GM23338 (cell line): ENCODE data around the gene PCYT2. TPM values are rescaled to one million over a fixed set of nuclear protein-coding genes. Genes with fewer than 3 reads are reported as not detected.

Source experiments
- ATAC-seq: fragments of 200-7000 bp; cut with Tn5 transposase; 3 replicates; pipeline ENCODE4 v1.9.1; 2020
- DNase-seq: peaks from one replicate; pipeline ENCODE4 v3.0.0-alpha.2; 2015; ENCODE audit warnings: low spot score
- H2AFZ ChIP-seq: fragments of 200-600 bp; sonication (generic); 2 replicates; pipeline ENCODE4 v1.8.0; 2016; ENCODE audit warnings: antibody characterized with exemption, mild to moderate bottlenecking, moderate library complexity
- H3F3A ChIP-seq: fragments of 200-600 bp; sonication (generic); replicated peaks from 2 replicates; pipeline ENCODE4 v1.8.0; 2017; ENCODE audit warnings: antibody characterized with exemption, mixed run types, low read depth
- H3K27ac ChIP-seq: fragments of 200-600 bp; sonication (generic); 2 replicates; pipeline ENCODE4 v1.6.1; 2016; ENCODE audit warnings: low read depth
- H3K27me3 ChIP-seq: fragments of 200-600 bp; sonication (generic); 2 replicates; pipeline ENCODE4 v1.8.0; 2016; ENCODE audit warnings: mild to moderate bottlenecking, mixed run types, moderate library complexity; ENCODE audit not compliant: insufficient read depth
- H3K36me3 ChIP-seq: fragments of 200-600 bp; sonication (generic); 2 replicates; pipeline ENCODE4 v1.8.0; 2016; ENCODE audit warnings: mild to moderate bottlenecking; ENCODE audit not compliant: insufficient read depth
- H3K4me1 ChIP-seq: fragments of 200-600 bp; sonication (generic); 2 replicates; pipeline ENCODE4 v1.8.0; 2016; ENCODE audit warnings: mild to moderate bottlenecking, moderate library complexity; ENCODE audit not compliant: insufficient read depth
- H3K4me2 ChIP-seq: fragments of 200-600 bp; sonication (generic); 2 replicates; pipeline ENCODE4 v1.7.1; 2017; ENCODE audit warnings: mixed run types
- H3K4me3 ChIP-seq: fragments of 200-600 bp; sonication (generic); 2 replicates; pipeline ENCODE4 v1.6.1; 2016; ENCODE audit warnings: mixed run types
- H3K79me2 ChIP-seq: fragments of 200-600 bp; sonication (generic); replicated peaks from 2 replicates; pipeline ENCODE4 v1.8.0; 2017; ENCODE audit warnings: mild to moderate bottlenecking; ENCODE audit not compliant: insufficient read depth
- H3K9me2 ChIP-seq: fragments of 200-600 bp; sonication (generic); 2 replicates; pipeline ENCODE4 v1.8.0; 2017; ENCODE audit not compliant: insufficient read depth
- H4K20me1 ChIP-seq: fragments of 200-600 bp; sonication (generic); replicated peaks from 2 replicates; pipeline ENCODE4 v1.8.0; 2017; ENCODE audit warnings: mild to moderate bottlenecking; ENCODE audit not compliant: insufficient read depth
- H3K27ac Mint-ChIP-seq: 2 replicates; pipeline ENCODE4 v1.8.0; 2020; ENCODE audit warnings: inconsistent platforms, mild to moderate bottlenecking, moderate library complexity, mixed read lengths
- H3K27me3 Mint-ChIP-seq: 3 replicates; pipeline ENCODE4 v1.8.0; 2022; ENCODE audit warnings: low read depth, mild to moderate bottlenecking, moderate library complexity, mixed read lengths, inconsistent platforms; ENCODE audit not compliant: insufficient read depth, poor library complexity
- H3K36me3 Mint-ChIP-seq: 3 replicates; pipeline ENCODE4 v1.8.0; 2021; ENCODE audit warnings: low read depth, mild to moderate bottlenecking, inconsistent platforms, moderate library complexity, mixed read lengths
- H3K4me1 Mint-ChIP-seq: 3 replicates; pipeline ENCODE4 v1.8.0; 2020; ENCODE audit warnings: mild to moderate bottlenecking, inconsistent platforms, mixed read lengths
- H3K4me3 Mint-ChIP-seq: 3 replicates; pipeline ENCODE4 v1.8.0; 2021; ENCODE audit warnings: moderate library complexity, mild to moderate bottlenecking, inconsistent platforms, mixed read lengths
- H3K9me3 Mint-ChIP-seq: 3 replicates; pipeline ENCODE4 v1.8.0; 2020; ENCODE audit warnings: moderate library complexity, mild to moderate bottlenecking, inconsistent platforms, mixed read lengths
- CREB1 ChIP-seq: fragments of 250-450 bp; sonication (Bioruptor Pico); IDR thresholded peaks from 2 replicates; pipeline ENCODE4 v1.5.0; 2020; ENCODE audit warnings: low read depth, mild to moderate bottlenecking, moderate library complexity
- EZH2 ChIP-seq: fragments of 200-600 bp; sonication (generic); IDR thresholded peaks from one replicate; pipeline ENCODE4 v1.8.0; 2017; ENCODE audit warnings: antibody characterized with exemption, mild to moderate bottlenecking, low read depth; ENCODE audit not compliant: unreplicated experiment
- EZH2phosphoT487 ChIP-seq: fragments of 200-600 bp; sonication (generic); IDR thresholded peaks from one replicate; pipeline ENCODE4 v1.8.1; 2018; ENCODE audit warnings: antibody characterized with exemption; ENCODE audit not compliant: unreplicated experiment
- JUNB ChIP-seq: IDR thresholded peaks from one replicate; pipeline ENCODE4 v1.6.1; 2016; ENCODE audit warnings: antibody characterized with exemption; ENCODE audit not compliant: unreplicated experiment
- STAT1 ChIP-seq: IDR thresholded peaks from one replicate; pipeline ENCODE4 v1.6.1; 2016; ENCODE audit warnings: antibody characterized with exemption; ENCODE audit not compliant: unreplicated experiment
- ZNF114 ChIP-seq: fragments of 250-450 bp; sonication (Bioruptor Pico); IDR thresholded peaks from 2 replicates; pipeline ENCODE4 v1.5.0; 2020; ENCODE audit warnings: mild to moderate bottlenecking, moderate library complexity
- ZNF331 ChIP-seq: fragments of 250-450 bp; sonication (Bioruptor Pico); IDR thresholded peaks from 2 replicates; pipeline ENCODE4 v1.5.0; 2020; ENCODE audit warnings: low read depth, mild to moderate bottlenecking, moderate library complexity
- polyA plus RNA-seq: library from polyadenylated mRNA; unstranded; fragments of >200 nt; fragmentation: Nextera tagmentation; extraction: Ambion mirVana; gene quantifications from 2 replicates; pipeline ENCODE4 v1.2.1, GENCODE V29; 2016
- total RNA-seq: library from RNA; depleted of rRNA; stranded (reverse); fragments of >200 nt; shearing (Covaris generic); gene quantifications from 2 replicates; pipeline ENCODE4 v1.2.3, GENCODE V29; 2014
- TF ChIP-seq, protein P1 (sequence below): fragments of 250-450 bp; sonication (Bioruptor Pico); IDR thresholded peaks from 2 replicates; pipeline ENCODE4 v1.5.0; 2020; ENCODE audit warnings: mild to moderate bottlenecking, moderate library complexity
- TF ChIP-seq, protein P2 (sequence below): IDR thresholded peaks from 2 replicates; pipeline ENCODE4 v1.6.1; 2016; ENCODE audit warnings: antibody characterized with exemption
- TF ChIP-seq, protein P3 (sequence below): IDR thresholded peaks from one replicate; pipeline ENCODE4 v1.6.1; 2018; ENCODE audit warnings: antibody characterized with exemption; ENCODE audit not compliant: unreplicated experiment
- TF ChIP-seq, protein P4 (sequence below), 2 experiments: fragments of 200-600 bp in 1 of 2; sonication (generic) in 1 of 2; conservative IDR thresholded peaks; 2 replicates each; pipeline versions ENCODE4 v1.5.1 to v1.6.1; 2016 to 2017; ENCODE audit warnings: antibody characterized with exemption in 2 of 2, low read depth in 2 of 2, mild to moderate bottlenecking in 2 of 2, moderate library complexity in 1 of 2

The PCYT2 gene
- total and polyA plus RNA-seq, 2 experiments from 2014 or later = 51.6 to 82.9 TPM

DNA sequence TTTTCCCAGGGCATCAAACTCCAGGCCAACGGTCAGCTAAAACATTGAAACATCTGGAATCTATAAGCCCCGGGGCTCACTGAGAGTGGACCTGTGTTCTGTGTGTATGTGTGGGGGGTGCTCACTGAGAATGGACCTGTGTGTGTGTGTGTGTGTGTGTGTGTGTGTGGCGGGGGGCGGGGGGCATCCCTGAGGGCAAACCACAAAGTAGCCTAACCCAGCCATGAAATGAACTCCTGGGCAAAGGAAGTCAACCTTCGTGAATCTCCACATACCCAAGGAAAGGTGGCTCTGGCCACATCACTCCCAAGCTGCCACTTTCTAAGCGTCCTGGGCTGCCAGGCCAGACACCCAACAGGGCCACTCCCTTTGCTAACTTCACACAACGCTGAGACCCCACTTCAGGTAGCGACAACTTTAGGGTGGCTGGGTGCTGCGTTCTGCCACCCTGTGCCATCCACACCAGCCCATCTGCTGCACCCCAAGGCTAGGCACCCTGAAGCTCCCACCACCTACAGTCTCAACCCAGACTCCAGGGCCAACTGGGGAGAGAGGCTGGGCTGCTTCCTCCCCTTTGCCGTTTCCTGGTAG, 14.8 kb upstream of the PCYT2 start:
- TF ChIP-seq EZH2phosphoT487 = no peak
- TF ChIP-seq, protein P1, sequence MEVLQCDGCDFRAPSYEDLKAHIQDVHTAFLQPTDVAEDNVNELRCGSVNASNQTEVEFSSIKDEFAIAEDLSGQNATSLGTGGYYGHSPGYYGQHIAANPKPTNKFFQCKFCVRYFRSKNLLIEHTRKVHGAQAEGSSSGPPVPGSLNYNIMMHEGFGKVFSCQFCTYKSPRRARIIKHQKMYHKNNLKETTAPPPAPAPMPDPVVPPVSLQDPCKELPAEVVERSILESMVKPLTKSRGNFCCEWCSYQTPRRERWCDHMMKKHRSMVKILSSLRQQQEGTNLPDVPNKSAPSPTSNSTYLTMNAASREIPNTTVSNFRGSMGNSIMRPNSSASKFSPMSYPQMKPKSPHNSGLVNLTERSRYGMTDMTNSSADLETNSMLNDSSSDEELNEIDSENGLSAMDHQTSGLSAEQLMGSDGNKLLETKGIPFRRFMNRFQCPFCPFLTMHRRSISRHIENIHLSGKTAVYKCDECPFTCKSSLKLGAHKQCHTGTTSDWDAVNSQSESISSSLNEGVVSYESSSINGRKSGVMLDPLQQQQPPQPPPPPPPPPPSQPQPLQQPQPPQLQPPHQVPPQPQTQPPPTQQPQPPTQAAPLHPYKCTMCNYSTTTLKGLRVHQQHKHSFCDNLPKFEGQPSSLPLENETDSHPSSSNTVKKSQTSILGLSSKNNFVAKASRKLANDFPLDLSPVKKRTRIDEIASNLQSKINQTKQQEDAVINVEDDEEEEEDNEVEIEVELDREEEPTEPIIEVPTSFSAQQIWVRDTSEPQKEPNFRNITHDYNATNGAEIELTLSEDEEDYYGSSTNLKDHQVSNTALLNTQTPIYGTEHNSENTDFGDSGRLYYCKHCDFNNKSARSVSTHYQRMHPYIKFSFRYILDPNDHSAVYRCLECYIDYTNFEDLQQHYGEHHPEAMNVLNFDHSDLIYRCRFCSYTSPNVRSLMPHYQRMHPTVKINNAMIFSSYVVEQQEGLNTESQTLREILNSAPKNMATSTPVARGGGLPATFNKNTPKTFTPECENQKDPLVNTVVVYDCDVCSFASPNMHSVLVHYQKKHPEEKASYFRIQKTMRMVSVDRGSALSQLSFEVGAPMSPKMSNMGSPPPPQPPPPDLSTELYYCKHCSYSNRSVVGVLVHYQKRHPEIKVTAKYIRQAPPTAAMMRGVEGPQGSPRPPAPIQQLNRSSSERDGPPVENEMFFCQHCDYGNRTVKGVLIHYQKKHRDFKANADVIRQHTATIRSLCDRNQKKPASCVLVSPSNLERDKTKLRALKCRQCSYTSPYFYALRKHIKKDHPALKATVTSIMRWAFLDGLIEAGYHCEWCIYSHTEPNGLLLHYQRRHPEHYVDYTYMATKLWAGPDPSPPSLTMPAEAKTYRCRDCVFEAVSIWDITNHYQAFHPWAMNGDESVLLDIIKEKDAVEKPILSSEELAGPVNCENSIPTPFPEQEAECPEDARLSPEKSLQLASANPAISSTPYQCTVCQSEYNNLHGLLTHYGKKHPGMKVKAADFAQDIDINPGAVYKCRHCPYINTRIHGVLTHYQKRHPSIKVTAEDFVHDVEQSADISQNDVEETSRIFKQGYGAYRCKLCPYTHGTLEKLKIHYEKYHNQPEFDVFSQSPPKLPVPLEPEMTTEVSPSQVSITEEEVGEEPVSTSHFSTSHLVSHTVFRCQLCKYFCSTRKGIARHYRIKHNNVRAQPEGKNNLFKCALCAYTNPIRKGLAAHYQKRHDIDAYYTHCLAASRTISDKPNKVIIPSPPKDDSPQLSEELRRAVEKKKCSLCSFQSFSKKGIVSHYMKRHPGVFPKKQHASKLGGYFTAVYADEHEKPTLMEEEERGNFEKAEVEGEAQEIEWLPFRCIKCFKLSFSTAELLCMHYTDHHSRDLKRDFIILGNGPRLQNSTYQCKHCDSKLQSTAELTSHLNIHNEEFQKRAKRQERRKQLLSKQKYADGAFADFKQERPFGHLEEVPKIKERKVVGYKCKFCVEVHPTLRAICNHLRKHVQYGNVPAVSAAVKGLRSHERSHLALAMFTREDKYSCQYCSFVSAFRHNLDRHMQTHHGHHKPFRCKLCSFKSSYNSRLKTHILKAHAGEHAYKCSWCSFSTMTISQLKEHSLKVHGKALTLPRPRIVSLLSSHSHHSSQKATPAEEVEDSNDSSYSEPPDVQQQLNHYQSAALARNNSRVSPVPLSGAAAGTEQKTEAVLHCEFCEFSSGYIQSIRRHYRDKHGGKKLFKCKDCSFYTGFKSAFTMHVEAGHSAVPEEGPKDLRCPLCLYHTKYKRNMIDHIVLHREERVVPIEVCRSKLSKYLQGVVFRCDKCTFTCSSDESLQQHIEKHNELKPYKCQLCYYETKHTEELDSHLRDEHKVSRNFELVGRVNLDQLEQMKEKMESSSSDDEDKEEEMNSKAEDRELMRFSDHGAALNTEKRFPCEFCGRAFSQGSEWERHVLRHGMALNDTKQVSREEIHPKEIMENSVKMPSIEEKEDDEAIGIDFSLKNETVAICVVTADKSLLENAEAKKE (CRISPR knock-in tag) = no peak
- TF ChIP-seq EZH2 = no peak
- no peak for TF ChIP-seq ZNF331
- no peak for TF ChIP-seq STAT1
- TF ChIP-seq CREB1 (CRISPR knock-in tag) = no peak
- TF ChIP-seq, protein P2, sequence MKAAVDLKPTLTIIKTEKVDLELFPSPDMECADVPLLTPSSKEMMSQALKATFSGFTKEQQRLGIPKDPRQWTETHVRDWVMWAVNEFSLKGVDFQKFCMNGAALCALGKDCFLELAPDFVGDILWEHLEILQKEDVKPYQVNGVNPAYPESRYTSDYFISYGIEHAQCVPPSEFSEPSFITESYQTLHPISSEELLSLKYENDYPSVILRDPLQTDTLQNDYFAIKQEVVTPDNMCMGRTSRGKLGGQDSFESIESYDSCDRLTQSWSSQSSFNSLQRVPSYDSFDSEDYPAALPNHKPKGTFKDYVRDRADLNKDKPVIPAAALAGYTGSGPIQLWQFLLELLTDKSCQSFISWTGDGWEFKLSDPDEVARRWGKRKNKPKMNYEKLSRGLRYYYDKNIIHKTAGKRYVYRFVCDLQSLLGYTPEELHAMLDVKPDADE = no peak
- TF ChIP-seq ZNF114 (CRISPR knock-in tag) = no peak
- TF ChIP-seq, protein P3, sequence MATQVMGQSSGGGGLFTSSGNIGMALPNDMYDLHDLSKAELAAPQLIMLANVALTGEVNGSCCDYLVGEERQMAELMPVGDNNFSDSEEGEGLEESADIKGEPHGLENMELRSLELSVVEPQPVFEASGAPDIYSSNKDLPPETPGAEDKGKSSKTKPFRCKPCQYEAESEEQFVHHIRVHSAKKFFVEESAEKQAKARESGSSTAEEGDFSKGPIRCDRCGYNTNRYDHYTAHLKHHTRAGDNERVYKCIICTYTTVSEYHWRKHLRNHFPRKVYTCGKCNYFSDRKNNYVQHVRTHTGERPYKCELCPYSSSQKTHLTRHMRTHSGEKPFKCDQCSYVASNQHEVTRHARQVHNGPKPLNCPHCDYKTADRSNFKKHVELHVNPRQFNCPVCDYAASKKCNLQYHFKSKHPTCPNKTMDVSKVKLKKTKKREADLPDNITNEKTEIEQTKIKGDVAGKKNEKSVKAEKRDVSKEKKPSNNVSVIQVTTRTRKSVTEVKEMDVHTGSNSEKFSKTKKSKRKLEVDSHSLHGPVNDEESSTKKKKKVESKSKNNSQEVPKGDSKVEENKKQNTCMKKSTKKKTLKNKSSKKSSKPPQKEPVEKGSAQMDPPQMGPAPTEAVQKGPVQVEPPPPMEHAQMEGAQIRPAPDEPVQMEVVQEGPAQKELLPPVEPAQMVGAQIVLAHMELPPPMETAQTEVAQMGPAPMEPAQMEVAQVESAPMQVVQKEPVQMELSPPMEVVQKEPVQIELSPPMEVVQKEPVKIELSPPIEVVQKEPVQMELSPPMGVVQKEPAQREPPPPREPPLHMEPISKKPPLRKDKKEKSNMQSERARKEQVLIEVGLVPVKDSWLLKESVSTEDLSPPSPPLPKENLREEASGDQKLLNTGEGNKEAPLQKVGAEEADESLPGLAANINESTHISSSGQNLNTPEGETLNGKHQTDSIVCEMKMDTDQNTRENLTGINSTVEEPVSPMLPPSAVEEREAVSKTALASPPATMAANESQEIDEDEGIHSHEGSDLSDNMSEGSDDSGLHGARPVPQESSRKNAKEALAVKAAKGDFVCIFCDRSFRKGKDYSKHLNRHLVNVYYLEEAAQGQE = no peak
- TF ChIP-seq JUNB = no peak
- TF ChIP-seq, protein P4, sequence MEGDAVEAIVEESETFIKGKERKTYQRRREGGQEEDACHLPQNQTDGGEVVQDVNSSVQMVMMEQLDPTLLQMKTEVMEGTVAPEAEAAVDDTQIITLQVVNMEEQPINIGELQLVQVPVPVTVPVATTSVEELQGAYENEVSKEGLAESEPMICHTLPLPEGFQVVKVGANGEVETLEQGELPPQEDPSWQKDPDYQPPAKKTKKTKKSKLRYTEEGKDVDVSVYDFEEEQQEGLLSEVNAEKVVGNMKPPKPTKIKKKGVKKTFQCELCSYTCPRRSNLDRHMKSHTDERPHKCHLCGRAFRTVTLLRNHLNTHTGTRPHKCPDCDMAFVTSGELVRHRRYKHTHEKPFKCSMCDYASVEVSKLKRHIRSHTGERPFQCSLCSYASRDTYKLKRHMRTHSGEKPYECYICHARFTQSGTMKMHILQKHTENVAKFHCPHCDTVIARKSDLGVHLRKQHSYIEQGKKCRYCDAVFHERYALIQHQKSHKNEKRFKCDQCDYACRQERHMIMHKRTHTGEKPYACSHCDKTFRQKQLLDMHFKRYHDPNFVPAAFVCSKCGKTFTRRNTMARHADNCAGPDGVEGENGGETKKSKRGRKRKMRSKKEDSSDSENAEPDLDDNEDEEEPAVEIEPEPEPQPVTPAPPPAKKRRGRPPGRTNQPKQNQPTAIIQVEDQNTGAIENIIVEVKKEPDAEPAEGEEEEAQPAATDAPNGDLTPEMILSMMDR (conservative IDR thresholded peaks at IDR 0.05; ENCODE audit: low read depth in 2 of 2) = no peak
- no peak overlapping the region for H2AFZ ChIP-seq
- H3F3A ChIP-seq = peaks cover 21% of the 10 kb centered on the region
- H3K27ac ChIP-seq = peak overlapping the region; percentile 92; the same call in 1 of the 2 replicates
- Mint-ChIP-seq H3K27ac (peak overlapping the region; percentile 88), H3K36me3 (peaks cover 17% of the 10 kb centered on the region), H3K4me3 (peak overlapping the region; percentile 85), H3K9me3 (no peaks in the 10 kb centered on the region), H3K27me3 (peaks cover 30% of the 10 kb centered on the region), H3K4me1 (peaks cover 41% of the 10 kb centered on the region)
- DNase-seq (no peak), ATAC-seq (no peak)
- peak overlapping the region; percentile 96 for H3K4me2 ChIP-seq
- H3K27me3 ChIP-seq = peaks cover 10% of the 10 kb centered on the region; the same call in 1 of the 2 replicates
- peak overlapping the region; percentile 85 for H3K4me3 ChIP-seq
- peaks cover 14% of the 10 kb centered on the region for H4K20me1 ChIP-seq
- no peaks in the 10 kb centered on the region; the same call in 1 of the 2 replicates for H3K36me3 ChIP-seq
- H3K9me2 ChIP-seq = no peaks in the 10 kb centered on the region
- peaks cover 59% of the 10 kb centered on the region for H3K79me2 ChIP-seq
- peaks cover 26% of the 10 kb centered on the region; the same call in 1 of the 2 replicates for H3K4me1 ChIP-seq
